Epithelial cell of umbilical artery (primary cell): Measurements from ENCODE around the gene ZNF124. TPM values are rescaled to one million over a fixed set of nuclear protein-coding genes. Genes with fewer than 3 reads are reported as not detected.

Experiments
- total RNA-seq: library from RNA; depleted of rRNA; stranded (reverse); fragments of >200 nt; gene quantifications from 2 replicates; pipeline ENCODE4 v1.2.3, GENCODE V29; 2014

The ZNF124 gene
- 73.1 and 74.7 TPM in 2 replicates for total RNA-seq

DNA sequence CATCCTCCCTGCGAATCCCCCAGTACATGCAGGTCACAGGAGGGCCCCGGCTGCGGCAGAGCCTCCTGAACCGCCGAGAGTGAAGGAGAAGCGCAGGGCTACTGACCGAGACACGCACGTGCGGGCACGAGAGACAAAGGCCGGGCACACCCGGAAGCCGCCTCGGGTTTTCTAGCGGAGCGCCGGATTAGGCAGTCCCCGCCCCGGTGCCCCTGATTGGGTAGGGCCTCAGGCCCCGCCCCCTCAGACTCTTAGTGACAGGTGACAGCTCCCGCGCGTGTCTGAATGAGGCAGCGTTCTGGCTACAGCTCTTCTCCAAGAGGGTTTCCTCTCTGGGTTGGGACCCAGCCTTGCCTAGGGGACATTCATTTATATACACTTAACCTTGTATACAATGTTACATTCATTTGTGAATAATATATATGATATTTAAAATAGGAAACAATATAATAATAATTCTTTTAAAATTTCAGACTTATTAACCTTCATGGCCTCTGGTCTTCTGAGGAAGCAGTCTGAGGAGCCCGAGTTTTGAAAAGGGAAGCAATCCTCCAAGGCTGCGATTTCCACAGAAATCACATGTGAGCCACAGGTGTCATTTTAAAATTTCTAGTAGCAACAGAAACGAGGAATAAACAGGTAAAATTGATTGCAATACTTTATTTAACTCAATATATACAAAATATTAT is at the start of gene ZNF124:
Gene ZNF124 (minus strand): TSS at position 146 of the 689 bp plus-strand sequence. CDS start 143 bp downstream, at position 3.

Other genes starting within 250 kb of the ZNF124 start
- gene AHCTF1, start 240.1 kb downstream of the ZNF124 start, total RNA-seq = 26.6 and 40.6 TPM in 2 replicates
- 1.6 and 4.0 TPM in 2 replicates for gene ZNF695, start 164.0 kb downstream of the ZNF124 start, total RNA-seq
- 7.5 and 7.6 TPM in 2 replicates for gene ZNF670, start 93.2 kb downstream of the ZNF124 start, total RNA-seq
- 12.0 and 13.5 TPM in 2 replicates for gene ZNF669, start 67.7 kb downstream of the ZNF124 start, total RNA-seq
- not detected in 2 replicates for gene VN1R5, start 84.1 kb upstream of the ZNF124 start, total RNA-seq
- gene ZNF496, start 159.8 kb upstream of the ZNF124 start, total RNA-seq = 20.8 and 22.0 TPM in 2 replicates
- 1.2 and 2.6 TPM in 2 replicates for gene NLRP3, start 244.2 kb upstream of the ZNF124 start, total RNA-seq